PC-9 (cell line): ENCODE results near the gene NRG2. TPM values are rescaled to one million over a fixed set of nuclear protein-coding genes. Genes with fewer than 3 reads are reported as not detected.

Experiments
- BruUV-seq: library from RNA; stranded (reverse); fragments of 400-500 nt; replicated peaks from 2 replicates; lab custom pipeline; 2021; lab: Mats Ljungman, UMichigan
- CTCF ChIA-PET: fragments of 300-600 bp; sonication (Branson Sonifier 250); formaldehyde crosslinking; loops from one replicate; lab custom pipeline; 2022; ENCODE audit warnings: antibody characterized with exemption; lab: Charles Lee
- POLR2A ChIA-PET: fragments of 300-600 bp; sonication (Branson Sonifier 250); formaldehyde crosslinking; loops from one replicate; lab custom pipeline; 2022; ENCODE audit warnings: antibody characterized with exemption; ENCODE audit not compliant: unreplicated experiment; lab: Charles Lee
- DNase-seq, 2 experiments: peaks; one replicate each; pipeline versions ENCODE4 v3.0.0 to v3.0.0-alpha.2; 2015 to 2022; ENCODE audit warnings: mixed read lengths in 1 of 2
- H2AFZ ChIP-seq: fragments of 200-600 bp; sonication (generic); 2 replicates; pipeline ENCODE4 v1.8.1; 2017; ENCODE audit warnings: antibody characterized with exemption
- H3F3A ChIP-seq: fragments of 200-600 bp; sonication (generic); 2 replicates; pipeline ENCODE4 v1.8.1; 2017; ENCODE audit warnings: antibody characterized with exemption, mild to moderate bottlenecking, low read depth; ENCODE audit not compliant: insufficient read depth
- H3K27ac ChIP-seq: fragments of 200-600 bp; sonication (generic); 2 replicates; pipeline ENCODE4 v1.6.1; 2016; ENCODE audit warnings: mixed run types
- H3K27me3 ChIP-seq: fragments of 200-600 bp; sonication (generic); 2 replicates; pipeline ENCODE4 v1.6.1; 2016; ENCODE audit warnings: low read depth, mixed run types; ENCODE audit not compliant: insufficient read depth
- H3K36me3 ChIP-seq: fragments of 200-600 bp; sonication (generic); 2 replicates; pipeline ENCODE4 v1.6.1; 2016; ENCODE audit warnings: low read depth, mixed run types
- H3K4me1 ChIP-seq: fragments of 200-600 bp; sonication (generic); replicated peaks from 2 replicates; pipeline ENCODE4 v1.6.1; 2016; ENCODE audit warnings: mixed run types; ENCODE audit not compliant: insufficient read depth
- H3K4me2 ChIP-seq: fragments of 200-600 bp; sonication (generic); 2 replicates; pipeline ENCODE4 v1.6.1; 2017; ENCODE audit warnings: mixed run types
- H3K4me3 ChIP-seq: fragments of 200-600 bp; sonication (generic); 2 replicates; pipeline ENCODE4 v1.6.1; 2016; ENCODE audit warnings: mixed run types
- H3K79me2 ChIP-seq: fragments of 200-600 bp; sonication (generic); 2 replicates; pipeline ENCODE4 v1.6.1; 2017; ENCODE audit warnings: low read depth, mixed run types
- H3K9me2 ChIP-seq: fragments of 200-600 bp; sonication (generic); 2 replicates; pipeline ENCODE4 v1.8.1; 2017; ENCODE audit warnings: mild to moderate bottlenecking; ENCODE audit not compliant: insufficient read depth
- H3K9me3 ChIP-seq: fragments of 200-600 bp; sonication (generic); 2 replicates; pipeline ENCODE4 v1.8.1; 2016; ENCODE audit warnings: low read depth; ENCODE audit not compliant: insufficient read depth
- H4K20me1 ChIP-seq: fragments of 200-600 bp; sonication (generic); 2 replicates; pipeline ENCODE4 v1.8.1; 2017; ENCODE audit not compliant: insufficient read depth
- CTCF ChIP-seq: fragments of 200-600 bp; sonication (generic); conservative IDR thresholded peaks from 2 replicates; pipeline ENCODE4 v1.6.1; 2017; ENCODE audit warnings: mixed run types, antibody characterized with exemption, mild to moderate bottlenecking, moderate library complexity
- EZH2 ChIP-seq: fragments of 200-600 bp; sonication (generic); IDR thresholded peaks from 2 replicates; pipeline ENCODE4 v1.8.0; 2017; ENCODE audit warnings: antibody characterized with exemption, low read depth
- intact Hi-C: fragments of 100-400 bp; cut with micrococcal nuclease; formaldehyde crosslinking; loops from one replicate; pipeline ENCODE4 v1.10.0; 2022; ENCODE audit not compliant: unreplicated experiment
- total RNA-seq: library from RNA; stranded (reverse); gene quantifications from 2 replicates; pipeline ENCODE4 v1.2.3, GENCODE V29; 2021

The NRG2 gene
- total RNA-seq, 1 experiment from 2014 or later, result not detected

GRCh38 chr5:140035881-140036280, 7.2 kb downstream of the NRG2 start:
- H3K79me2 ChIP-seq, result no peaks in the 10 kb centered on the region
- no peaks in the 10 kb centered on the region for H3K9me3 ChIP-seq
- H3K4me2 ChIP-seq, result no peak overlapping the region
- ChIA-PET POLR2A (interaction anchor here (0.6 kb wide), 2 partner anchors 14 to 16 kb away, joined by 3 read pairs; no protein-coding TSS in a partner anchor), CTCF (no interaction called here)
- H3K27me3 ChIP-seq, result no peaks in the 10 kb centered on the region
- H2AFZ ChIP-seq, result no peak overlapping the region
- TF ChIP-seq EZH2, result no peak
- TF ChIP-seq CTCF, result no peak
- no peak overlapping the region for H3K4me3 ChIP-seq
- H4K20me1 ChIP-seq, result no peaks in the 10 kb centered on the region
- DNase-seq, result no peak
- peaks cover 26% of the 10 kb centered on the region for H3K4me1 ChIP-seq
- H3F3A ChIP-seq, result peaks cover 17% of the 10 kb centered on the region; the same call in 1 of the 2 replicates
- BruUV-seq, result no TSS peak
- H3K36me3 ChIP-seq, result no peaks in the 10 kb centered on the region
- intact Hi-C loops, result no loop called here
- no peak overlapping the region for H3K27ac ChIP-seq
- no peaks in the 10 kb centered on the region for H3K9me2 ChIP-seq

GRCh38 chr5:140033037-140033760, 9.9 kb downstream of the NRG2 start:
- H3K36me3 ChIP-seq, result no peaks in the 10 kb centered on the region
- TF ChIP-seq CTCF (no peak), EZH2 (no peak)
- intact Hi-C loops, result no loop called here
- no peaks in the 10 kb centered on the region for H3K79me2 ChIP-seq
- DNase-seq, result no peak
- no peaks in the 10 kb centered on the region for H3F3A ChIP-seq
- no peaks in the 10 kb centered on the region for H4K20me1 ChIP-seq
- no peaks in the 10 kb centered on the region for H3K9me2 ChIP-seq
- H3K27me3 ChIP-seq, result no peaks in the 10 kb centered on the region
- BruUV-seq, result no TSS peak
- H3K27ac ChIP-seq, result no peak overlapping the region
- H3K4me2 ChIP-seq, result no peak overlapping the region
- POLR2A ChIA-PET, result no interaction called here
- H3K4me1 ChIP-seq, result no peaks in the 10 kb centered on the region
- no peak overlapping the region for H3K4me3 ChIP-seq
- H3K9me3 ChIP-seq, result no peaks in the 10 kb centered on the region
- CTCF ChIA-PET, result no interaction called here
- H2AFZ ChIP-seq, result no peak overlapping the region

- no peaks in the 10 kb centered on the region for H3K9me2 ChIP-seq
- no peak overlapping the region for H3K4me2 ChIP-seq
- no peaks in the 10 kb centered on the region for H3K36me3 ChIP-seq
- H4K20me1 ChIP-seq, result no peaks in the 10 kb centered on the region
- no peak overlapping the region for H3K27ac ChIP-seq
- H3K27me3 ChIP-seq, result no peaks in the 10 kb centered on the region
- BruUV-seq, result no TSS peak
- H3K9me3 ChIP-seq, result no peaks in the 10 kb centered on the region
- H3K4me3 ChIP-seq, result no peak overlapping the region
- H3K4me1 ChIP-seq, result no peaks in the 10 kb centered on the region
- intact Hi-C loops, result no loop called here
- CTCF ChIA-PET, result no interaction called here
- POLR2A ChIA-PET, result no interaction called here
- H2AFZ ChIP-seq, result no peak overlapping the region
- no peak for DNase-seq
- H3K79me2 ChIP-seq, result no peaks in the 10 kb centered on the region
- no peak for TF ChIP-seq CTCF
- TF ChIP-seq EZH2, result no peak
- H3F3A ChIP-seq, result no peaks in the 10 kb centered on the region
Measured at GRCh38 chr5:140032296-140032695, 10.8 kb downstream of the NRG2 start.
